HepG2 (cell line): ENCODE measurements around the gene C16orf89. TPM values are rescaled to one million over a fixed set of nuclear protein-coding genes. Genes with fewer than 3 reads are reported as not detected.
A peak's percentile ranks its signal among the peaks of the same experiment; 100 is the strongest.
"Not testable (repeated sequence)": the region's sequence is repeated elsewhere in the genome, so short reads cannot be mapped to it uniquely, and the experiment has no call there.

Source experiments
- ATAC-seq: fragments of 200-7000 bp; cut with Tn5 transposase; 3 replicates; pipeline ENCODE4 v1.9.1; 2020; ENCODE audit warnings: mild to moderate bottlenecking, moderate library complexity
- BruUV-seq: library from RNA; stranded (reverse); fragments of 400-500 nt; replicated peaks from 2 replicates; lab custom pipeline; 2021; lab: Mats Ljungman, UMichigan
- CTCF ChIA-PET: fragments of 300-600 bp; formaldehyde crosslinking; extraction: SDS; loops from one replicate; lab custom pipeline; 2021; ENCODE audit warnings: low total read pairs, inconsistent platforms, low intra/inter-chr PET ratio; lab: Yijun Ruan, JAX
- POLR2A ChIA-PET: fragments of 350-600 bp; sonication (Branson Sonifier 250); formaldehyde crosslinking; loops from one replicate; lab custom pipeline; 2020; ENCODE audit warnings: antibody characterized with exemption, inconsistent platforms; lab: Yijun Ruan, JAX
- DNase-seq: peaks from one replicate; pipeline ENCODE4 v3.0.0-alpha.2; 2015; ENCODE audit warnings: low spot score
- FAIRE-seq: peaks from 3 replicates; lab custom pipeline; 2011; peaks lifted over from hg19 to GRCh38; lab: Jason Lieb, UNC
- H2AFZ ChIP-seq: one replicate; pipeline ENCODE4 v1.6.1; 2011; ENCODE audit warnings: low read length, inconsistent platforms
- H3K27ac ChIP-seq: fragments of 300-600 bp; 3 replicates; pipeline ENCODE4 v1.8.0; 2011; ENCODE audit warnings: mixed run types, mild to moderate bottlenecking, mixed read lengths, low read length, inconsistent platforms; ENCODE audit not compliant: insufficient read depth; ENCODE audit errors: extremely low read length
- H3K27me3 ChIP-seq, 2 experiments: fragments of 200-600 bp in 1 of 2; 2 replicates in 1 of 2; 3 replicates in 1 of 2; pipeline versions ENCODE4 v1.6.0 to v1.8.0; 2011; ENCODE audit warnings: low read length in 2 of 2, mild to moderate bottlenecking in 2 of 2, moderate library complexity in 2 of 2, inconsistent platforms in 1 of 2; ENCODE audit not compliant: insufficient read depth in 2 of 2, control insufficient read depth in 1 of 2
- H3K36me3 ChIP-seq, 2 experiments: fragments of 200-600 bp in 1 of 2; replicated peaks in 1 of 2; 2 replicates in 1 of 2; 3 replicates in 1 of 2; pipeline versions ENCODE4 v1.5.1 to v1.8.0; 2011; ENCODE audit warnings: low read length in 2 of 2, inconsistent platforms in 1 of 2; ENCODE audit not compliant: insufficient read depth in 2 of 2, control insufficient read depth in 1 of 2
- H3K4me1 ChIP-seq: 2 replicates; pipeline ENCODE4 v1.5.1; 2012; ENCODE audit warnings: low read length, inconsistent platforms; ENCODE audit not compliant: insufficient read depth
- H3K4me2 ChIP-seq: 2 replicates; pipeline ENCODE4 v1.6.0; 2011; ENCODE audit warnings: low read depth, low read length, inconsistent platforms
- H3K4me3 ChIP-seq, 3 experiments: fragments of 200-600 bp in 1 of 3; sonication (generic), shearing (Covaris generic) in 1 of 3; replicated peaks in 1 of 3; 2 replicates each; pipeline ENCODE4 v1.5.1; 2011 to 2016; ENCODE audit warnings: low read length in 3 of 3, inconsistent platforms in 2 of 3, low read depth in 2 of 3, mild to moderate bottlenecking in 2 of 3, control low read depth in 1 of 3, mixed read lengths in 1 of 3; ENCODE audit not compliant: insufficient read depth in 1 of 3
- H3K79me2 ChIP-seq: one replicate; pipeline ENCODE4 v1.6.1; 2011; ENCODE audit warnings: low read length, inconsistent platforms; ENCODE audit not compliant: insufficient read depth
- H3K9ac ChIP-seq: 2 replicates; pipeline ENCODE4 v1.6.0; 2011; ENCODE audit warnings: mild to moderate bottlenecking, low read depth, low read length, inconsistent platforms; ENCODE audit not compliant: insufficient read depth
- H3K9me3 ChIP-seq: 2 replicates; pipeline ENCODE4 v1.5.1; 2012; ENCODE audit warnings: mild to moderate bottlenecking, low read length
- H4K20me1 ChIP-seq: 2 replicates; pipeline ENCODE4 v1.6.0; 2011; ENCODE audit warnings: inconsistent platforms, mild to moderate bottlenecking, low read length, moderate library complexity; ENCODE audit not compliant: insufficient read depth
- AGO2 ChIP-seq: fragments of 200-400 bp; formaldehyde crosslinking; optimal IDR thresholded peaks from 2 replicates; pipeline ENCODE3; 2017; ENCODE audit warnings: mild to moderate bottlenecking, low read depth, low read length, moderate library complexity
- RBFOX2 ChIP-seq: fragments of 200-400 bp; formaldehyde crosslinking; IDR thresholded peaks from 2 replicates; pipeline ENCODE4 v1.6.1; 2017; ENCODE audit warnings: low read depth, mild to moderate bottlenecking, low read length
- WGBS: methylation state at CpG from one replicate; pipeline ENCODE4 v1.1.6; 2017; ENCODE audit warnings: low lambda C conversion rate; 5-methylcytosine and 5-hydroxymethylcytosine counted together
- in situ Hi-C: cut with HindIII; loops from 2 replicates; pipeline ENCODE4 v1.10.0; 2017; ENCODE audit warnings: low pct_unique_long_range_greater_than_20kb; ENCODE audit not compliant: extremely low pct_ligation_motif_present
- intact Hi-C: fragments of 100-400 bp; cut with micrococcal nuclease; formaldehyde crosslinking; loops from one replicate; pipeline ENCODE4 v1.10.0; 2022; ENCODE audit not compliant: unreplicated experiment
- polyA plus RNA-seq, 8 experiments: library from polyadenylated mRNA; depleted of rRNA in 3 of 8; stranded (reverse) in 7 of 8; unstranded in 1 of 8; fragments of >200 nt; fragmentation: Illumina TruSeq in 4 of 8; extraction: Trizol in 4 of 8; gene quantifications; 2 replicates each; pipeline versions ENCODE4 v1.2.1 to v1.2.3, GENCODE V29; 2011 to 2016; ENCODE audit warnings: low read depth in 4 of 8, missing spikeins in 1 of 8, mixed read lengths in 1 of 8; ENCODE audit not compliant: insufficient read depth in 1 of 8
- total RNA-seq, 5 experiments: library from RNA; depleted of rRNA; stranded (reverse); fragments of >200 nt; fragmentation: Illumina TruSeq; extraction: Trizol; gene quantifications; 2 replicates each; pipeline ENCODE4 v1.2.3, GENCODE V29; 2016; ENCODE audit warnings: low read depth in 1 of 5
- TF ChIP-seq, protein P1 (sequence below): fragments of 450-650 bp; IDR thresholded peaks from 2 replicates; pipeline ENCODE4 v1.6.1; 2016

The C16orf89 gene
- total and polyA plus RNA-seq, 2 of the 13 experiments (the other 11 are each of a cell fraction or from before 2014, with no cell fraction given) = 1.9 to 3.4 TPM

DNA sequence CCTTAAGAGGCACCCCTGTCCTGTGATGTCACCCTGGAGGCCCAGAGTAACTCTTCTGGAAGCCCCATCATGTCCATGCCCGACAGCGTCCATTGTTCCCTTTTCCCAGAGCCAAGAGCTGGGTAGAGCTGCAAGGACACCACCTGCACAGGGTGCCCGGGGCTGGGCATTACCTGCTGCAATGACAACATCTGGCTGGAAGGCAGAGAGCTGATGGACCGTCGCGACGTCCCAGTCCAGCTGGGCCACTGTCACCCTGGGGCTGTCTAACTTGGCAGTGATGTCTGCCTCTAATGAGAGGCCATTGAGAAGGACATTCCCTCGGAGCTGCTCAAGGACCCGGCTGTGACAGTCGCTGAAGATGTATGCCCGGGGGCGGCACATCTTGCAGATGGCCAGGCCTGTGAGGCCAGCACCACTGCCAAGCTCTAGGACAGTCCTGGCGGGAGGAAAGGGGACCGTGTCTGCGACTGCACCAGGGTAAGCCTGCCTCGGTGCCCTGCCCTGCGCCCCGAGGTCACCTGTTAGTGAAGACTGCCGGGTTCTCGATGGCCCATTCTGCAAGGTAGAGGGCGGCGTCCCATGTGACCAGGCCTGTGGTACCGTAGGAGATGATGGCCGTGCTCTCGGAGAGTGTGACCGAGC, 24.3 kb upstream of the C16orf89 start:
- H3K4me2 ChIP-seq, FAIRE-seq, intact Hi-C loops, BruUV-seq, H3K27ac ChIP-seq, H2AFZ ChIP-seq, ATAC-seq, H3K79me2 ChIP-seq, H3K27me3 ChIP-seq, H3K9me3 ChIP-seq: not testable (repeated sequence)
- POLR2A ChIA-PET = interaction anchor here (0.9 kb wide), 1 partner anchor 8 kb away, joined by 5 read pairs; the partner anchor contains the start of gene EEF2KMT
- 96% methylated on average over 24 of the region's 26 CpGs for WGBS
- peak; percentile 16 for TF ChIP-seq AGO2
- TF ChIP-seq, protein P1, sequence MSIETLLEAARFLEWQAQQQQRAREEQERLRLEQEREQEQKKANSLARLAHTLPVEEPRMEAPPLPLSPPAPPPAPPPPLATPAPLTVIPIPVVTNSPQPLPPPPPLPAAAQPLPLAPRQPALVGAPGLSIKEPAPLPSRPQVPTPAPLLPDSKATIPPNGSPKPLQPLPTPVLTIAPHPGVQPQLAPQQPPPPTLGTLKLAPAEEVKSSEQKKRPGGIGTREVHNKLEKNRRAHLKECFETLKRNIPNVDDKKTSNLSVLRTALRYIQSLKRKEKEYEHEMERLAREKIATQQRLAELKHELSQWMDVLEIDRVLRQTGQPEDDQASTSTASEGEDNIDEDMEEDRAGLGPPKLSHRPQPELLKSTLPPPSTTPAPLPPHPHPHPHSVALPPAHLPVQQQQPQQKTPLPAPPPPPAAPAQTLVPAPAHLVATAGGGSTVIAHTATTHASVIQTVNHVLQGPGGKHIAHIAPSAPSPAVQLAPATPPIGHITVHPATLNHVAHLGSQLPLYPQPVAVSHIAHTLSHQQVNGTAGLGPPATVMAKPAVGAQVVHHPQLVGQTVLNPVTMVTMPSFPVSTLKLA = 0 out of 2 replicates have a peak, but pooled peaks have one; percentile 0
- TF ChIP-seq, all 625 proteins: peak for 2; not testable (repeated sequence) for 623
- H3K4me1 ChIP-seq, DNase-seq, CTCF ChIA-PET, H3K4me3 ChIP-seq, H4K20me1 ChIP-seq, H3K9ac ChIP-seq, in situ Hi-C loops: not testable (repeated sequence)
- peaks cover 14 to 26% of the 10 kb centered on the region in 2 experiments; a peak in 4 of 5 replicates for H3K36me3 ChIP-seq

DNA sequence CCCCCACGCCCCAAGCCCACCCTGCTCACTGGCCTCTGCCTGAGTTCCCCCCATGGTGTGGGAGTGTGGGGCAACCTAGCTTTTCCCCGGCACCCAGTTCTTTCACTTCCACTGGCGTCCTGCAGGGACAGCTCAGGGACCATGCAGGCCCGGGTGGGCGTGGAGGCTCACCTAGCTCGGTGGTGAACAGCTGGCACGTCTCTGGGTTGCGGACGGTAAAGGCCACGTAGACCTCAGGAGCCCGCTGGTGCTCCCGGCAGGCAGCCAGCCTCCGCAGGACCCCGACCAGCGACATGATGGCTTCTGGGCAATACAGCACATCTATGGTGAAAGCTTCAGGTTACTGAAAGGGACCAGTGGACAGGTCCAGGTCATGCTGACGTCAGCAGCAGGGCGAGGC, 23.2 kb upstream of the C16orf89 start:
- H3K4me3 ChIP-seq, H3K79me2 ChIP-seq, H3K9me3 ChIP-seq, CTCF ChIA-PET, FAIRE-seq, H3K9ac ChIP-seq, intact Hi-C loops, H3K27me3 ChIP-seq, H2AFZ ChIP-seq, H3K27ac ChIP-seq, H3K4me1 ChIP-seq, BruUV-seq, in situ Hi-C loops, DNase-seq, H4K20me1 ChIP-seq, H3K4me2 ChIP-seq: not testable (repeated sequence)
- 0 out of 2 replicates have a peak, but pooled peaks have one; percentile 29 for TF ChIP-seq RBFOX2
- peaks cover 18 to 28% of the 10 kb centered on the region in 2 experiments; a peak in 4 of 5 replicates for H3K36me3 ChIP-seq
- 0 out of 3 replicates have a peak, but pooled peaks have one; percentile 44 for ATAC-seq
- WGBS = 96% methylated on average over 17 of the region's 17 CpGs
- POLR2A ChIA-PET = interaction anchor here (0.9 kb wide), 1 partner anchor 9 kb away, joined by 5 read pairs; the partner anchor contains the start of gene EEF2KMT

DNA sequence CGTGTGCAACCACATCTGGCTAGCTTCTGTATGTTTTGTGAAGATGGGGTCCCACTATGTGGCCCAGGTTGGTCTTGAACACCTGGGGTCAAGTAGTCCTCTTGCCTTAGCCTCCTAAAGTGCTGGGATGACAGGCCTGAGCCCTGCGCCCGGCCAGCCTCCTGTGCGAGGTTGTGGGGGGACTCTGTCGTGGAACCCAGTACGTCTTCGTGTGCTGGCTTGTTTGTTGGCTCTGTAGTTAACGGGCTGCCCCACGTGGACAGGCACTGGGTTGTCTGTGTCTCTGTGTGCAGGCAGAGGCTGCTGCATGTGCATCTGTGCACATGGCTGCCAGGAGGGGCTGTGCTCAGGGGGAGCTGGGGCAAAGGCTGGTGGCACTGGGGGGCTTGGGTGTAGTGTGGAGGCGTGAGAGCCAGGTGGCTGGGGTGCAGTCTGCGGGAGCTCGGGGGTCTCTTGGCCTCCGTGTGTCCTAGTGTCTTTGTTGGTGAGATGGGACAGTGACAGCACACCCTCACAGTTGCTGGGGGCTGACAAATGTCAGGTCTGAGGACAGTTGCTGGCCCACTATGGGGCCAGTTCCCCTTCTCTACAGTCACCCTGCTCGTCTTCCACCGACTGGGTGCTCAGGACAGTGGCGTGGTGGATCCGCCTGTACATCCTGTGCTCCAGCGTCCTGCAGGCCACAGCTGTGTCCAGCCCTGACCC, 22.5 kb upstream of the C16orf89 start:
- H3K4me1 ChIP-seq, H3K9ac ChIP-seq, H3K79me2 ChIP-seq, H3K27ac ChIP-seq, H3K4me3 ChIP-seq, BruUV-seq, CTCF ChIA-PET, H3K9me3 ChIP-seq, H4K20me1 ChIP-seq, DNase-seq, H3K27me3 ChIP-seq, H2AFZ ChIP-seq, intact Hi-C loops, ATAC-seq, H3K4me2 ChIP-seq, FAIRE-seq, in situ Hi-C loops: not testable (repeated sequence)
- WGBS = 96% methylated on average over 18 of the region's 18 CpGs
- POLR2A ChIA-PET = interaction anchor here (1.0 kb wide), 1 partner anchor 16 kb away, joined by 3 read pairs; the partner anchor contains the start of gene ALG1
- H3K36me3 ChIP-seq = peaks cover 18 to 32% of the 10 kb centered on the region in 2 experiments; a peak in 4 of 5 replicates
